ENCODE measurements around the gene MRPL3.

DNA sequence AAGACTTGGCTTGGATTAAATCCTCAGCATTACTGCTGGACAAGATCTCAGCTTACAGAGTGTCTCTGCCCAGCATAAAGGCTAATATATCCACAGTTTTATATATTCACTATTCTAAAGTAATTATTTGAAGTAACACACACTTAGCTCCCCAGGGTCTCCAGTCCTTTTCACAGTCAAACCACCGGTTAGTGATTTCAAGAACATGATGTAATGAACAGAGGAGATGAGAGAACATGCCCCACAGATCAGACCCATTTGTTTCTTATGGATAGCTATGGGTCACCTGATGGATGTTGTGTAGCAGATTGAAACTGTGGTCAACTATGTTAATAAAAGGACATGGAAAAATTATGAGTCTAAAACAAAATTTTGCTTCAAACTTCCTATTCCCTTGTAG lies 44.8 kb upstream of the MRPL3 start:
- TF ChIP-seq TCF7 (CRISPR knock-in tag; IDR thresholded peaks at IDR 0.05; ENCODE audit: low read depth) (no peak), MAX (CRISPR knock-in tag; IDR thresholded peaks at IDR 0.05) (no peak), CTCF (IDR thresholded peaks at IDR 0.05) (no peak), GABPB1 (CRISPR knock-in tag; IDR thresholded peaks at IDR 0.05) (no peak), ATF3 (CRISPR knock-in tag; conservative IDR thresholded peaks at IDR 0.05) (no peak), ETV6 (CRISPR knock-in tag; IDR thresholded peaks at IDR 0.05) (no peak), NR1H2 (CRISPR knock-in tag; IDR thresholded peaks at IDR 0.05) (no peak), TEAD4 (CRISPR knock-in tag; IDR thresholded peaks at IDR 0.05) (no peak), CREM (CRISPR knock-in tag; IDR thresholded peaks at IDR 0.05) (no peak), KAT7 (CRISPR knock-in tag; IDR thresholded peaks at IDR 0.05; ENCODE audit: borderline replicate concordance) (no peak)
- TF ChIP-seq, protein P1, sequence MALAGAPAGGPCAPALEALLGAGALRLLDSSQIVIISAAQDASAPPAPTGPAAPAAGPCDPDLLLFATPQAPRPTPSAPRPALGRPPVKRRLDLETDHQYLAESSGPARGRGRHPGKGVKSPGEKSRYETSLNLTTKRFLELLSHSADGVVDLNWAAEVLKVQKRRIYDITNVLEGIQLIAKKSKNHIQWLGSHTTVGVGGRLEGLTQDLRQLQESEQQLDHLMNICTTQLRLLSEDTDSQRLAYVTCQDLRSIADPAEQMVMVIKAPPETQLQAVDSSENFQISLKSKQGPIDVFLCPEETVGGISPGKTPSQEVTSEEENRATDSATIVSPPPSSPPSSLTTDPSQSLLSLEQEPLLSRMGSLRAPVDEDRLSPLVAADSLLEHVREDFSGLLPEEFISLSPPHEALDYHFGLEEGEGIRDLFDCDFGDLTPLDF (CRISPR knock-in tag; IDR thresholded peaks at IDR 0.05): no peak
- TF ChIP-seq, protein P2, sequence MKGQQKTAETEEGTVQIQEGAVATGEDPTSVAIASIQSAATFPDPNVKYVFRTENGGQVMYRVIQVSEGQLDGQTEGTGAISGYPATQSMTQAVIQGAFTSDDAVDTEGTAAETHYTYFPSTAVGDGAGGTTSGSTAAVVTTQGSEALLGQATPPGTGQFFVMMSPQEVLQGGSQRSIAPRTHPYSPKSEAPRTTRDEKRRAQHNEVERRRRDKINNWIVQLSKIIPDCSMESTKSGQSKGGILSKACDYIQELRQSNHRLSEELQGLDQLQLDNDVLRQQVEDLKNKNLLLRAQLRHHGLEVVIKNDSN (CRISPR knock-in tag; IDR thresholded peaks at IDR 0.05): no peak

Data from WTC11 (cell line).